SIG-M5 treated with dmso at 0.1 percent for 504 hours (cell line): ENCODE measurements around the gene GJA3.

ENCODE experiments used
- DNase-seq: peaks from one replicate; lab custom pipeline; 2025; ENCODE audit not compliant: unreplicated experiment; lab: John Stamatoyannopoulos, UW

GJA3 gene

DNA sequence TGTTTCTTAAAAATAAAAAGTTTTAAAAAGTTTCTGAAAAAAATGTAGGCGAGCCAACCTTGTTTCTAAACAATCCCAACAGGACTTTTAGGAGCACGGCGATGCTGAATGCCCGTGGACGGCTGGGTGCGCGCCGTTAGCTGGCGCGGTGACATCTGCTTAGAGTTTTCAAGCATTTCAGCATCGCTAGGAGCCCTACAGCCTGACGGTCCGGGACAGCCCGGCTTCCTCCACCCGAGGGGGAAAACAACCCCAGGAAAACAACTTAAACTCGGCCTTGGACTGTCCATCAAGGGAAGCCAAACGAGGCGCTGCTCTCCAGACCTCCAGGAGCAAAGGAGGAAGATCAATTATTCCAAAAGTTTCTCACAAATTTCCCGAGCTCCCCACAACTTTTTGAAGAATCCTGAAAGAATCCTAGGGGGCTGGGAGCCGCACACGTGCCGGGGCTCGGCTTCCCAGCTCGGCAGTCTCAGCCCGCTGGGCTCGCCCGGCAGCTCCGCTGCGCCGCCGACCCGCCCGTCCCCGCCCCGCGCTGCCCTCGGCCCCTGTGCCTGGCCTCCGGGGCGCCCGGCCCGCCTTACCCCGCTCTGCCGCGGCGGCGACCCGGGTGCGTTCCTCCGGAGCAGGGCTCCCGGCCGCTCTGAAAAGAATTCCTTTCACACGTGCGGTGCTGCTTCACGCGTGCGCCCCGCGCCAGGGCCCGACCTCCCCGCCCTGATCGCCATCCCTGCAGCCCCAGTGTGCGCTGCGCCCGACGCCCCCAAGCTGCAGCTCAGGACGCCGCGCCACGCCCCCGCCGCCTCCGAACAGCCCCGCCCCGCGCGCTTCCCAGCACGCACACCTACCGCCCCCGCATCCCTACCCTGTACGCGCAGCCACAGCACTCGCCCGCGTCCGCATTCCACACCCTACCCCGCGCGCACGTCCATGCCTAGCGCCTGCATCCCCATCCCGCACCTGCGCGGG lies at the start of gene GJA3:
TSS of gene GJA3 (minus strand) at position 747 of the 969 bp plus-strand sequence. CDS start 17,764 bp downstream, outside the sequence.
- DNase-seq: peak; percentile 22

DNA sequence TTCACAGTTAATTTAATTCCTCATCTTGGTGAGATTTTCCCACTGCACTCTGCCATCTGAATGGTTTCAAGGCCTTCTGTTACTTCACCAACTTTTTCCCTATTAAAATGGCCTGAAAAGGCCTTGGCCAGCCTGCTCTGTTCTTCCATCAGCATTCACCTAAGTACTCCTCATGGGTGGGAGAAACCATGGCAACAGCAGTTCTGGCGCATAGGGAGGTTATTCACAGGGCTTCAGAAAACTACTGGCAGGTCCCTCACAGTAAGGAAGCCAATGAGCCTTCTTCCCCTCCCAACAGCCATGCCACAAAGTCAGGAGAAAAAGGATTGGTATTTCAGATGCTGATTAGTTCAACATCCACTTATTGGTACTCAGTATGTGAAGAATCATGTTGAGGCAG lies 49.1 kb upstream of the GJA3 start:
- DNase-seq: no peak

DNA sequence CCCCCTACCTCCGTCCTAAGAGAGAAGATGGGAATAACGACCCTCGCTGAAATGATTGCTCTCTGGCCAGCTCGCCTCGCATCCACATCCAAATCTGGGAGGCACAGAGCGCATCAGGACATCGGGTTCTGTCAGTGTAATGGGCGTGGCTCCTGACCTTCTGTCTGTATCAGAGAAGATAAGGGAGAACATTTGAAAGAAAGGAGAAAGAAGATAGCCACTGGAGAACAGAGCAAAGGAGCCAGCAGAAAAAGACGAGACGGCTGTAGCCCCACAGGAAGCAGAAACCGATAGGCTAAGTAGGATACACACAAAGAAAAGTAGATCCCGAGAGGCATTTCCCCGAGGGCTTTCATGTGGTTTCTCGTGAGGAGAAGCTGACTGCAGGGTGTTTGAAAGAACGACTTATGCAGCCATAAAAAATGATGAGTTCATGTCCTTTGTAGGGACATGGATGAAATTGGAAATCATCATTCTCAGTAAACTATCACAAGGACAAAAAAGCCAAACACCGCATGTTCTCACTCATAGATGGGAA lies 45.9 kb upstream of the GJA3 start:
- no peak for DNase-seq

DNA sequence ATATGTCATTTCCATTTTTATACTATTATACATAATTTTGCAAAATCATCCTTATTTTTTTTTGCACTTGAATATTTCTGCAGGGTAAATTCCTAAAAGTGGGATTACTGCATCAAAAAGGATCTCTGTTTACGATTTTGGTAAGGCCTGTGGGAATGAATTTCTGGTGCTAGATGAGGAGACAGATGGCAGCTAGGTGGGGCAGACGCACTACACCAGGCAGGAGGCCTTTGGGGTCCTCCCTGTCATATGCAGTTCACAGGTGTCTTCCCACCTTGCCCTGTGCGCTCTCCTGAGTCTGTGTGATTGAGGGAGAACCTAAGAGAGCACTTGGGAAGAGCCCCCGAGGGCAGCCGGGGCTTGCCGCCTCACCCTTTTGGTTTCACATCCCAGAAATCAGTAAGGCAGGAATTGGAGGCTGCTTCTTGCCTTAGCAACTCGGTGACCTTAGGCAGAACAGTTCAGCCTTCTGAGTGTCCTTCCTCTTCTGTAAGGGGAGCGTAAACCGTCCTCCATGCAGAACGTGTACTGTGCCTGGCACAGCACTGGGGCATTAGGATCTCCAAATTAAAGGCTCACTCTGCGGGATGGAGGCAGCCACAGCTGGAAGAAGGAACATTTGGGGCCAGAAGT lies 45.3 kb upstream of the GJA3 start:
- no peak for DNase-seq

DNA sequence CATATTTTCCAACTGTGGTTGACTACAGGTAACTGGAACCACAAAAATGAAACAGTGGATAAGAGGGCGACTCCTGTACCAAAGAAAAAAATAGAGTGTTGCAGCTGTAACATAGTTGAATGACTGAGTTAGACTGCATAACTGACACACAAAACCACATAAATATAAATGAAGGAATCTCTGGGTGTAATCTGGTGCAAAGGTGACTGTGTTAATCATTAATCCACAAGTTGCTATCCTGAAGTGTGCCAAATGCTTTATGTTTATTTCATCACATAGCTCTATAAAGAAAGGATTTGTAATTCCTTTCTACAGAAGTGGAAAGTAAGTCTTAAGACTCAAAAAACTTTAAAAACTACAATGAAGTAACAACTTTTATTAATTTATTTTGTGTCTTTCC lies 37.9 kb upstream of the GJA3 start:
- DNase-seq: no peak

DNA sequence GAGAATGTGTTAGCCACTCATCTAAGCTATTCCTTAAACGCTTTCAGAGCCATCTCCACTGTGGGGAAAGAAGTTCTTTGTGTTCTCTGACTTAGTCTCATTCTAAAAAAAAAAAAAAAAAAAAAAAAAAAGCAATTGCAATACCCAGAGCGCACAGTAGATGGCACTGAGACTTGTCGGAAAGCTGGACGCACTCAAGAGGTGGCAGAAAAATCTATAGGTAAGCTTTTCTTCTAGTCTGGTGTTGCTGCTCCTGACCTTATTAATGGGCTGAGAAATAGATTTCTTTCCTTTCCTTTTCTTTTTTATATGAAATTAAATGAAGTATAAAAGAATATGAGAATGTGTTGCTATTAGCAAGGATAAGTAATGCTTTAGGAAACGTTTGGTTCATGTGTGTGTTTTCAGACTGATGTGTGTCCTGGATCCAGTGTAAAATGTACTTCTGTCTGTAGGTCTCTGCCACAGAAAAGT lies 36.5 kb upstream of the GJA3 start:
- peak; percentile 63 for DNase-seq

DNA sequence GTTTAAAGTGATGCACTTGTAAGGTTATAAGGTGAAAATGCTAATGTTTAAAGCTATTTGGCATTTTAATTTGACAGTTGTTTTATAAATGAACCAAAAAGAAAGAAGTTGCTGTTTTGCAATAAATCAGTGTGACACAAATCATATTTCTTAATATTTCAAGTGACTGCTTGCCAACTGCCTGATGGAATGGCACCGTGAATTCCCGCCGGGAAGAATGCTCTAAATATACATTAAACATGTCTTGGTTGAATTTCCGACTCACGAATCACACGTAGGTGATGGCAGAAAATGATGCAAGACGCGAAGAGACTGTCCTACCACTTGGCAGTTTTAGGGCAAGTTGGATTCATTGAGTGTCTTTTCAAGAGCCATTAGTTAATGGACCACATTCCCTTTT lies 34.9 kb upstream of the GJA3 start:
- DNase-seq: no peak

DNA sequence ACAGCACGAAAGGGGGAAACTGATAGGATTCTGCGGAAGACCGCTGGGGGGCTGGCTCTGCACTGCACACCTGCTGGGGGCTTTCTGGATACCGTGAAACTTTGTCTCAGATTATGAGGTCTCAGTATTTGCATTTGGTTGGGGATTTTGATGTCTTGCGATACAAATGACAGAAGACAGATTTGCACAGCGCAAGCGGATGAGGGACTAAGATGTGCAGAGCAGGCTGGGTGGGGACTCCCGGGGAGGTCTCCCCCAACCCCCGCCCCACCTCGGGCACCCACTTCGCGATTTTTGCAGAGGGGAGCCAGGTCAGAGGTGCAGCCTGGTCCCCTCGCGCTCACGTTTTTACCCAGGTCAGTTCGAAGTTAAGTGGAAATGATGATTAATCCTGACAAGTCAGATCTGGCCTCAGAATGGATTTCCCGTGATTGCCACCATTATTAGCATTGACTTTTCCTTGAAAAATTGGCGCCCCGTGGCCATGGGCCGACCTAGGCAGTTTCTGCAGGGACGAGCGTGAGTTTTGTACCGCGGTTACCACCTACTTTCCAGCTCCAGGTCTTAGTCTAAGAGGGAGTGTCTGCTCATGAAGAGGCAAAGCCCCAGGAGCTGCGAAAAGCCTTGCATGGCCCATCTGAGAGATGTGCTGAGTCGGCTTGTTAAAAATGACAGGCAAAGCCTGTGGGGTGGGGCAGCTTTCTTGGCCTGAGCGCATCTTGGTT lies 33.2 kb upstream of the GJA3 start:
- DNase-seq: no peak

DNA sequence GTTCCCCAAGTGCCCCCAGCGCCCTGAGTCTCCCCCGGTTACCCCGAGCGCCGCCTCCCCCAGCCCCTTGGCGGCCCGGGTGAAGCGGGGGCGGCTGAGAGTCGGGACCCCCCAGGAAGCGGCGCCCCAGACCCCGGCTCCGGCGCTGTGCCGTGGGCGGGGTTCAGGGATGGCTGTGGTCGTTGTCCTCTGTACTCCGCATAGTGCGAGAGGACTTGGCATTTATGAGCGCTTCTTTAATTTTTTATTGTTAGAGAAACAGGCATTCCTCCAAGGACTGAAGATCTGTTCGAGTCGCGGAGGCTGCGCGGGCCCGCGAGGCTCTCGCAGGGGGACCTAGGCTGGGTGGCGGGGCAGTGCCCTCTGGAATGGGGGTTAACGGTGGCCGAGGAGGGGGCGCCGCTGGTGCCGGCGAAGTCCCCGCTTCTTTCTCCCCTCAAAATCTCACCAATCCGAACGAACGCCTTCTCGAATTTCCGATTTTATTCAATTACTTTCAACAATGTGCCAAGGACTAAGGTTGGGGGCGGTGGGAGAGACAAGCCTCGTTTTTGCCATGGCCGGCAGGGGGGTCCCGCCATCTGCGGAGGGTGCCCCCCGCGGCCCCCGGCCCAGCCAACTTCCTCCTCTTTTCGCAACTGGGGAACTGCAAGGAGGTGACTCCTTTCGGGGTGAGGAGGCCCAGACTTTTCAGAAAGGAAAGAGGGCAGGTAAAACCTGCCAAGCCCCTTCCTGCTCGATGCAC lies 32.5 kb upstream of the GJA3 start:
- DNase-seq: no peak

DNA sequence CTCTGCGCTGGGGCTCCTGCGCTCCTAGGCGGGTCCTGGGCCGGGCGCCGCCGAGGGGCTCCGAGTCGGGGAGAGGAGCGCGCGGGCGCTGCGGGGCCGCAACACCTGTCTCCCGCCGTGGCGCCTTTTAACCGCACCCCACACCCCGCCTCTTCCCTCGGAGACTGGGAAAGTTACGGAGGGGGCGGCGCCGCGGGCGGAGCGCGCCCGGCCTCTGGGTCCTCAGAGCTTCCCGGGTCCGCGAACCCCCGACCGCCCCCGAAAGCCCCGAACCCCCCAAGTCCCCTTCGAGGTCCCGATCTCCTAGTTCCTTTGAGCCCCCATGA lies 31.9 kb upstream of the GJA3 start, which contains the start of gene GJB2:
TSS of gene GJB2 (minus strand) at position 103 of the 326 bp plus-strand sequence. CDS start 3,357 bp downstream, outside the sequence.
- no peak for DNase-seq

DNA sequence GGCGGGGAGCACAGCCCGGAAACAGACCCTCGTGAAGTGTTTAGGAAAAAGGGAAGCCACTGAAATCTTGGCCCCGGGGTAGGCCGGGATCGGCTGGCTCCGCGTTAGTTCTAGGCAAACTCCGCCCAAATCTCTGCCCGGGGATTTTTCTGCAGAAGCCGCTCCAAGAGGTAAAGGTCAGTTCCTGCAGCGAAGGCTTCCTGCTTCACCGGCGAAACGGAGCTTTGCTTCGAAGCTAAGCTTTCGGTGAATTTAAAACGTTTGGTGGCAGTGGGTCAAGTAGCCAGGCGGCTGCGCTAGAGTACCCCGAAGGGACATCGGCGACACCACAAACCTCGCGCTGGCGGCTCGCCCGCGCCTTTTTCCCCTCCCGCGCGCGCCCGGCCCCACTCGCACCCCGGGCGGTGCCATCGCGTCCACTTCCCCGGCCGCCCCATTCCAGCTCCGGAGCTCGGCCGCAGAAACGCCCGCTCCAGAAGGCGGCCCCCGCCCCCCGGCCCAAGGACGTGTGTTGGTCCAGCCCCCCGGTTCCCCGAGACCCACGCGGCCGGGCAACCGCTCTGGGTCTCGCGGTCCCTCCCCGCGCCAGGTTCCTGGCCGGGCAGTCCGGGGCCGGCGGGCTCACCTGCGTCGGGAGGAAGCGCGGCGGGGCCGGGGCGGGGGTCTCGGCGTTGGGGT lies 31.4 kb upstream of the GJA3 start:
- no peak for DNase-seq

DNA sequence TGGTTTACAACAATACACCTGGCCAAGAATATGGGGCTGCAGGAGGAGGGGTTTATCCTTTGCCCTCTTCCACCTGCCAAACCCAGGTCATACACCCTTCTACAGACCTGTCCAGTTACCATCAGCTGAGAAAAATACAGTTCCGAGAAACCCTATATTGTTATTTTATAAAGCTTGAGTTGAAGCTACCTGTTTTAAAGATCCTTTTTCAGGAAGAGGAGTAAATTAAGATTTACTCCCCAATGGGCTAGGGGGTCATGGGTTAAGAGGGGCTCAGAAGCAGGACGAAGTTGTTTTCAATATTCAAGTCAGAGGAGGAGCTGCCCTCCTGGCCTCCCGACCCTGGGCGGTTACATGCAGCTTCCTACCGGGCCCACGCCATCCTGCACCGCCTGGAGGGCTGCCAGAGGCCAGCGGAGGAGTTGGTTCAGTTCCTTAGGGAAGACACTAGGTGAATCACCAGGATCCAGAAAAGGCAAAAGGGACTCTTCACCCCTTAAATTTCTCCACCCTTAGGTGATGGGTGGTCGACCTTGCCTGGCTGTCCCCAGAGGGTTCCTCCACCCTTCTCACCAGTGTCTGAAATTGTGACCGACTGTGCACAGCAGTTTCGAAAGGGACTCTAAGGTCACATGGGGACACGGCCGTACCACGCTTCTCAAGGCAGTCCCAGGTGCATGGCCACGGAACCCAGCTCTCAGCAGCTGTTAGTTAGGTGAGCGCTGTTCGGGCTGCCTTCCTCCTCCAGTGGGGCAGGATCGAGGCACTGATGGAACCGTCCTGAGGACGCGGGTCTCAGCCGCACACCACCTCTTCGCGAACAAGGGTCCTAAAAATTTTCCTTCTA lies 30.7 kb upstream of the GJA3 start:
- DNase-seq: no peak

DNA sequence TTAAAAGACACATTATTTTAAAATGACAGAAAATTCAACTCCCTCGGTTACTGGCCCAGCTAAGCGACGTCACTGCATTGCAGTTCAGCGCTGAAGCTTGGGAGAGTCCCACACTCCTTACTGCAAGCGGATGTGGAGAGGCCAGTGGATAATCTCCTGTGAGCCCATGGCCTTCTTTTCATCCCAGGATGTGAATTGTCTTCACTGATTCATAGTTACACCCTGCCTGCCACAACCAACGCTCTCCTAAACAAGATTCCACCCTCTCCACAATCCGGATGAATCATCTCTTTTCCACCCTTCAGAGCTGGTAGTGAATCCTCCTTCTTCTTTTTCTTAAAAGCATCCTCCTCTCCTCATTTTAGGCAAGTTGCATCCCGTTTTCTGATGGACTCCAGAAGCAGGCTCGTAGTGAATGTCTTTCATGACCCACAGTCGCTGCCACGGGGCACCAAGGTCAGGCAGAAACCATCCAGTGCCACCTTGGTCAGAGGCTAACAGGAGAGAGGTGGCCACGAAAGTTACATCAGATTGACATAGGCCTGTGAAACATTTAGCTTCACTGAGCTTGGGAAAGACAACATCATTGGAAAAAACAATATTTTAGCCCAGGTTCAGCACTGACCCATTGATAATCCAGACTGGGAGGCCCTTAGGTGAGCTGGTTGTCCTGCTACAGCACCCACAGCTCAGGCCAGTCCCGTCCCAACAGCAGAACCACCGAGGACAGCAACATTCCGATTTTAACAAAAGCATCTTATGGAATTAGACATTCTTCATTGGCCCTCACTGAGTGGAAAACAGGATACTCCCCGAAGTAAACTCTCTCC lies 29.8 kb upstream of the GJA3 start:
- DNase-seq: no peak

DNA sequence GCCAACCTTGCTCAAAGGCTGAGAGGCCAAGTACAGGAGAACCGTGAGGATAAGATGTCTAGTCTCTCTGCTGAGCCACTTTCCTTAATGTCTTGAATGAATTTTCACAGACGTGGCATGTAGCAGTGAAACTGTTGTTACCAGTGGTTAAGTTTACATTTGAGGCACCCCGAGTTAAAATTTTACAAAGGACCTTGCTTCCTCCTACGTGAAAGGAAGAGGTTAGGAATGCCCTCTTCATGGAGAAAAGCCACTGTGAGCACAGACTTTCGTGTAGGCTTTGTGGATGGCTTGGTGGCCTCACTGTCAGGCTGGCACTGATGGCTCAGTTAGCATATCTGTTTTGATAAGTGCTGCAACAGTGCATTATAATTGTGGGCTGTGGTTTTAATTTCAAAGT lies 29.2 kb upstream of the GJA3 start:
- no peak for DNase-seq

DNA sequence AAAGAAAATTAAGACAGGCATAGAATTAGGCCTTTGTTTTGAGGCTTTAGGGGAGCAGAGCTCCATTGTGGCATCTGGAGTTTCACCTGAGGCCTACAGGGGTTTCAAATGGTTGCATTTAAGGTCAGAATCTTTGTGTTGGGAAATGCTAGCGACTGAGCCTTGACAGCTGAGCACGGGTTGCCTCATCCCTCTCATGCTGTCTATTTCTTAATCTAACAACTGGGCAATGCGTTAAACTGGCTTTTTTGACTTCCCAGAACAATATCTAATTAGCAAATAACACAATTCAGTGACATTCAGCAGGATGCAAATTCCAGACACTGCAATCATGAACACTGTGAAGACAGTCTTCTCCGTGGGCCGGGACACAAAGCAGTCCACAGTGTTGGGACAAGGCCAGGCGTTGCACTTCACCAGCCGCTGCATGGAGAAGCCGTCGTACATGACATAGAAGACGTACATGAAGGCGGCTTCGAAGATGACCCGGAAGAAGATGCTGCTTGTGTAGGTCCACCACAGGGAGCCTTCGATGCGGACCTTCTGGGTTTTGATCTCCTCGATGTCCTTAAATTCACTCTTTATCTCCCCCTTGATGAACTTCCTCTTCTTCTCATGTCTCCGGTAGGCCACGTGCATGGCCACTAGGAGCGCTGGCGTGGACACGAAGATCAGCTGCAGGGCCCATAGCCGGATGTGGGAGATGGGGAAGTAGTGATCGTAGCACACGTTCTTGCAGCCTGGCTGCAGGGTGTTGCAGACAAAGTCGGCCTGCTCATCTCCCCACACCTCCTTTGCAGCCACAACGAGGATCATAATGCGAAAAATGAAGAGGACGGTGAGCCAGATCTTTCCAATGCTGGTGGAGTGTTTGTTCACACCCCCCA lies 28.1 kb upstream of the GJA3 start:
- DNase-seq: peak; percentile 84

DNA sequence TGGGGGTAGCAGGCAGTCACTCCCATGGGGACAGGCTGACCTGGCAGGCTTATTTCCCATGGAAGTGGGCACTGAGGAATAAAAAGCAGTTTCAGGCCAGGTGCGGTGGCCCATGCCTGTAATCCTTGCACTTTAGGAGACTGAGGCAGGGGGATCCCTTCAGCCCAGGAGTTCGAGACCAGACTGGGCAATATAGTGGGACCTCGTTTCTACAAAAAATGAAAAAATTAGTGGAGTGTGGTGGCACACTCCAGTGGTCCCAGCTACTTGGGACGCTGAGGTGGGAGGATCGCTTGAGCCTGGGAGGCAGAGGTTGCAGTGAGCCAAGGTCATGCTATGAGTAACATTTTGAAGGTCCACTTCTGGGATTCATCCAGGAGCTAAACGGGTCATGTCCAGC lies 25.9 kb upstream of the GJA3 start:
- DNase-seq: no peak

DNA sequence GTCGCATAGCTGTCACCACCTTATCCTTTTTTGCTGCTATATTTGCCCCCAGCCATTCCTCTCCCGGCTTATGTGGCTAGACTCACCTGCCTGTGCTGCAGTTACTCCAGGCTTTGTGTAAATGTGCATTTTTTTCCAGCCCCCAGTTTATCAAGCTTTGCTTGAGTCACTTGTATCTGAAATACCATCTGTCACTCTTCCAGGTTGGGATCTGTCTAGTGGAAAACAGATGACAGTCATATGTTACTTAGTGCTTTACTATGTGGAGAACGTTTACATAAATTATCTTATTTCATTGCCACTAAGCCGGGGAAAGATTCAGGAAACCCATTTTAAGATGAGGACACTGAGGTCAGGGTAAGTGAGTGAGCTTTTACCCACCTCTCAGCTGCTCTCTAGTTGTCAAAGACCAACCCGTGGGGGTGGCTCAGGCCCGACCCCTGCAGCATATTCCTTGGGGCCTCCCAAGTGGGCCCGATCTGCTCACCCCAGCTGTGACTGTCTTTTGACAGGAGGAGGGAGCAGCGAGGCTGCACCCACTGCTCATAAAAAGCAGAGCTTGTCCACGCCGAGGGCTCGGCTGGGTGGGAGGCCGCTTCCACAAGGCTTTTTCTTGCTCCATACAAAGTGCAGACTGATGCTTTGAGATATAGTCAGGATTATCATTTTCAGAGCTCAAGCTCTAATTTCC lies 24.7 kb upstream of the GJA3 start:
- no peak for DNase-seq
